ENCODE measurements around the gene POLR2J. TPM values are rescaled to one million over a fixed set of nuclear protein-coding genes. Genes with fewer than 3 reads are reported as not detected.

POLR2J gene
- total and polyA plus RNA-seq, 2 experiments from 2014 or later: 32.2 to 167 TPM

GRCh38 chr7:102424787-102425218, 53.9 kb downstream of the POLR2J start:
- no peak for ATAC-seq
- no peaks in the 10 kb centered on the region for H3K27me3 ChIP-seq (ENCODE audit: insufficient read depth)
- no peak overlapping the region for H3K4me3 ChIP-seq
- no peaks in the 10 kb centered on the region for H3K4me1 ChIP-seq (ENCODE audit: insufficient read depth)
- H2AFZ ChIP-seq: no peak overlapping the region
- TF ChIP-seq CREB1 (CRISPR knock-in tag; IDR thresholded peaks at IDR 0.05; ENCODE audit: low read depth): no peak
- H3K36me3 Mint-ChIP-seq (ENCODE audit: low read depth): peaks cover 36% of the 10 kb centered on the region
- peak overlapping the region; percentile 70 for H3K27ac Mint-ChIP-seq
- peaks cover 3% of the 10 kb centered on the region; the same call in 1 of the 2 replicates for H3K79me2 ChIP-seq (replicated peaks; ENCODE audit: insufficient read depth)
- H3K9me3 Mint-ChIP-seq: no peaks in the 10 kb centered on the region
- no peak for DNase-seq (ENCODE audit: low spot score)
- H3K4me2 ChIP-seq: no peak overlapping the region
- peaks cover 24% of the 10 kb centered on the region for H3K4me1 Mint-ChIP-seq
- 0 out of 2 replicates have a peak, but pooled peaks cover 9% of the 10 kb centered on the region for H3F3A ChIP-seq (replicated peaks; ENCODE audit: low read depth)
- H3K27me3 Mint-ChIP-seq (ENCODE audit: insufficient read depth, low read depth, poor library complexity): peaks cover 12% of the 10 kb centered on the region
- no peaks in the 10 kb centered on the region; the same call in 1 of the 2 replicates for H4K20me1 ChIP-seq (replicated peaks; ENCODE audit: insufficient read depth)
- H3K4me3 Mint-ChIP-seq: no peak overlapping the region
- H3K27ac ChIP-seq (ENCODE audit: low read depth): no peak overlapping the region
- H3K36me3 ChIP-seq (ENCODE audit: insufficient read depth): 0 out of 2 replicates have a peak, but pooled peaks cover 7% of the 10 kb centered on the region
- H3K9me2 ChIP-seq (ENCODE audit: insufficient read depth): no peaks in the 10 kb centered on the region

- no peak overlapping the region; the same call in 1 of the 2 replicates for H3K27ac ChIP-seq (ENCODE audit: low read depth)
- H3K36me3 ChIP-seq (ENCODE audit: insufficient read depth): 0 out of 2 replicates have a peak, but pooled peaks cover 7% of the 10 kb centered on the region
- Mint-ChIP-seq H3K9me3 (no peaks in the 10 kb centered on the region), H3K4me3 (no peak overlapping the region), H3K4me1 (peaks cover 19% of the 10 kb centered on the region), H3K27me3 (ENCODE audit: insufficient read depth, low read depth, poor library complexity) (peaks cover 12% of the 10 kb centered on the region), H3K27ac (peak overlapping the region; percentile 70), H3K36me3 (ENCODE audit: low read depth) (peaks cover 35% of the 10 kb centered on the region)
- H2AFZ ChIP-seq: no peak overlapping the region
- DNase-seq (ENCODE audit: low spot score) (peak; percentile 48), ATAC-seq (peak; percentile 38)
- 0 out of 2 replicates have a peak, but pooled peaks cover 9% of the 10 kb centered on the region for H3F3A ChIP-seq (replicated peaks; ENCODE audit: low read depth)
- H3K79me2 ChIP-seq (replicated peaks; ENCODE audit: insufficient read depth): peaks cover 3% of the 10 kb centered on the region; the same call in 1 of the 2 replicates
- H3K27me3 ChIP-seq (ENCODE audit: insufficient read depth): no peaks in the 10 kb centered on the region
- no peaks in the 10 kb centered on the region for H3K4me1 ChIP-seq (ENCODE audit: insufficient read depth)
- no peaks in the 10 kb centered on the region for H3K9me2 ChIP-seq (ENCODE audit: insufficient read depth)
- no peaks in the 10 kb centered on the region; the same call in 1 of the 2 replicates for H4K20me1 ChIP-seq (replicated peaks; ENCODE audit: insufficient read depth)
- H3K4me2 ChIP-seq: no peak overlapping the region
- H3K4me3 ChIP-seq: no peak overlapping the region
- no peak for TF ChIP-seq EZH2phosphoT487 (IDR thresholded peaks at IDR 0.05; ENCODE audit: unreplicated experiment)
- TF ChIP-seq EZH2 (IDR thresholded peaks at IDR 0.05; ENCODE audit: low read depth, unreplicated experiment): no peak
- TF ChIP-seq CREB1 (CRISPR knock-in tag; IDR thresholded peaks at IDR 0.05; ENCODE audit: low read depth): no peak
- TF ChIP-seq ETS1 (IDR thresholded peaks at IDR 0.05): no peak
- TF ChIP-seq ZNF462 (CRISPR knock-in tag; IDR thresholded peaks at IDR 0.05): no peak
- TF ChIP-seq ZNF114 (CRISPR knock-in tag; IDR thresholded peaks at IDR 0.05): no peak
- TF ChIP-seq JUNB (IDR thresholded peaks at IDR 0.05; ENCODE audit: unreplicated experiment): no peak
- no peak for TF ChIP-seq NANOG (IDR thresholded peaks at IDR 0.05; ENCODE audit: borderline replicate concordance)
- TF ChIP-seq CTCF (conservative IDR thresholded peaks at IDR 0.05; ENCODE audit: low read depth in 2 of 2): no peak
- TF ChIP-seq POLR2AphosphoS5 (IDR thresholded peaks at IDR 0.05; ENCODE audit: low read depth): no peak
These were observed 54.6 kb downstream of the POLR2J start for GRCh38 chr7:102424129-102424551.
